GM10248 (cell line): ENCODE results near the gene TEAD1.
A peak's percentile ranks its signal among the peaks of the same experiment; 100 is the strongest.

ENCODE experiments used
- CTCF ChIA-PET: fragments of 300-600 bp; sonication (Branson Sonifier 250); formaldehyde crosslinking; extraction: SDS; loops from one replicate; lab custom pipeline; 2021; ENCODE audit warnings: antibody characterized with exemption; lab: Yijun Ruan, JAX
- POLR2A ChIA-PET: fragments of 350-650 bp; sonication (Branson Sonifier 250); formaldehyde crosslinking; extraction: SDS; loops from one replicate; lab custom pipeline; 2020; ENCODE audit warnings: antibody characterized with exemption; lab: Yijun Ruan, JAX
- DNase-seq: peaks from one replicate; pipeline ENCODE4 v3.0.0; 2012; ENCODE audit errors: extremely low spot score
- CTCF ChIP-seq: IDR thresholded peaks from 2 replicates; pipeline ENCODE4 v1.5.1; 2012; ENCODE audit warnings: mild to moderate bottlenecking, low read depth; ENCODE audit errors: extremely low read depth, missing control alignments, control extremely low read depth

TEAD1 gene

GRCh38 chr11:12669930-12670329 is 4.3 kb upstream of the TEAD1 start:
- POLR2A ChIA-PET, result no interaction called here
- no peak for DNase-seq
- CTCF ChIA-PET, result interaction anchor here (0.8 kb wide), 1 partner anchor 219 kb away, joined by 3 read pairs; no protein-coding TSS in a partner anchor

GRCh38 chr11:12671370-12671769 is 2.9 kb upstream of the TEAD1 start:
- ChIA-PET CTCF (no interaction called here), POLR2A (no interaction called here)

More at GRCh38 chr11:12669930-12670329, 4.3 kb upstream of the TEAD1 start:
- TF ChIP-seq CTCF, result no peak

GRCh38 chr11:12673601-12673923 is 659 bp upstream of the TEAD1 start:
- TF ChIP-seq CTCF, result no peak
- ChIA-PET POLR2A (no interaction called here), CTCF (no interaction called here)
- peak; percentile 27 for DNase-seq

More at GRCh38 chr11:12671370-12671769, 2.9 kb upstream of the TEAD1 start:
- no peak for TF ChIP-seq CTCF
- no peak for DNase-seq

GRCh38 chr11:12674571-12674935 is 332 bp downstream of the TEAD1 start:
- CTCF ChIA-PET, result no interaction called here
- DNase-seq, result peak; percentile 33
- POLR2A ChIA-PET, result no interaction called here
- TF ChIP-seq CTCF, result no peak

- DNase-seq, result no peak
- no peak for TF ChIP-seq CTCF
- ChIA-PET CTCF (no interaction called here), POLR2A (no interaction called here)
Measured at GRCh38 chr11:12674936-12675696, 895 bp downstream of the TEAD1 start.

GRCh38 chr11:12675951-12676711 is 1.9 kb downstream of the TEAD1 start:
- CTCF ChIA-PET, result no interaction called here
- TF ChIP-seq CTCF, result no peak
- POLR2A ChIA-PET, result no interaction called here
- no peak for DNase-seq
